ENCODE results near the gene CDC42BPA. TPM values are rescaled to one million over a fixed set of nuclear protein-coding genes. Genes with fewer than 3 reads are reported as not detected.
"Not testable (repeated sequence)": the region's sequence is repeated elsewhere in the genome, so short reads cannot be mapped to it uniquely, and the experiment has no call there.

The CDC42BPA gene
- total RNA-seq, 1 experiment from 2014 or later, result 32.0 TPM

DNA sequence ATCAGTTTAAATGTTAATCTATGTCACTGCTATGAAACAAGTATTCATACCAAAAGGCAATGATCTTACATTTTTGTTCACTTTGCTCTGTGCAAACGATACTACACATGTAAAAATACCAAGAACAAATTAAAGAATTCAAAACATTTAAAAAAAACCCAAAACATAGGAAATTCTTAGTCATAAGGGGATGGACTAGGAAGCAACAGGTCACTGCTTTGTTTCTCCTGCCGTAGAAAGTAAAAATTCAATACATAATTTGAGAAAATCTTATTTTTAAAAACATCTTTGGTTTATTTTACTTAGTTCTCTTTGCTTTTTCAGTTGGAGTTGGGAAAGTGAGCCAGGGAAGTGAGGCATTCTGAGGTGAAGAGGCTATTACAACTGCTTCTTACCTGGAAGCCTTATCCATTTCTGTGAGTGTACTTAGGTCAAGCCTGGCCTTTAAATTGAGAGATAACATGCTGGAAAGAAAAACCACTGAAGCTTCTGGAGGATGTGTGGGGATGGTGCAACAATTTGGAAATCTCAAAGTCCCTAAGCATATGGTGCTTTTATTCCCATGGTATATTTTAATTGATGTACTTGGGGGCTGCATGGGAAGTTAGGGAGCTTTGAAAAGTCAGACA is 183.5 kb downstream of the CDC42BPA start:
- POLR2A ChIA-PET (ENCODE audit: unreplicated experiment), result no interaction called here
- Histone ChIP-seq H3K27ac (ENCODE audit: low read length) (no peak overlapping the region), H3K4me1 (ENCODE audit: insufficient read depth, low read length) (no peaks in the 10 kb centered on the region), H3K79me2 (ENCODE audit: low read length) (no peaks in the 10 kb centered on the region), H3K9me3 (ENCODE audit: low read length) (no peaks in the 10 kb centered on the region), H3K9me2 (replicated peaks; ENCODE audit: low read length) (no peaks in the 10 kb centered on the region), H3K27me3 (ENCODE audit: low read length) (no peaks in the 10 kb centered on the region), H3K9ac (ENCODE audit: low read length) (no peak overlapping the region), H3F3A (ENCODE audit: low read length, unreplicated experiment) (no peaks in the 10 kb centered on the region), H3K36me3 (ENCODE audit: low read depth, low read length) (peaks cover 3% of the 10 kb centered on the region; the same call in 1 of the 2 replicates), H2AFZ (ENCODE audit: low read length) (no peak overlapping the region), H4K20me1 (ENCODE audit: low read length) (no peaks in the 10 kb centered on the region), H3K4me3 (ENCODE audit: low read length) (no peak overlapping the region), H3K4me2 (ENCODE audit: low read length) (no peak overlapping the region)
- no TSS peak for BruUV-seq (replicated peaks)
- intact Hi-C loops (cut with micrococcal nuclease), result no loop called here
- TF ChIP-seq EZH2 (IDR thresholded peaks at IDR 0.05; ENCODE audit: low read length, unreplicated experiment), result no peak
- TF ChIP-seq EZH2phosphoT487 (IDR thresholded peaks at IDR 0.05; ENCODE audit: borderline replicate concordance, low read length), result no peak
- TF ChIP-seq, protein P1, sequence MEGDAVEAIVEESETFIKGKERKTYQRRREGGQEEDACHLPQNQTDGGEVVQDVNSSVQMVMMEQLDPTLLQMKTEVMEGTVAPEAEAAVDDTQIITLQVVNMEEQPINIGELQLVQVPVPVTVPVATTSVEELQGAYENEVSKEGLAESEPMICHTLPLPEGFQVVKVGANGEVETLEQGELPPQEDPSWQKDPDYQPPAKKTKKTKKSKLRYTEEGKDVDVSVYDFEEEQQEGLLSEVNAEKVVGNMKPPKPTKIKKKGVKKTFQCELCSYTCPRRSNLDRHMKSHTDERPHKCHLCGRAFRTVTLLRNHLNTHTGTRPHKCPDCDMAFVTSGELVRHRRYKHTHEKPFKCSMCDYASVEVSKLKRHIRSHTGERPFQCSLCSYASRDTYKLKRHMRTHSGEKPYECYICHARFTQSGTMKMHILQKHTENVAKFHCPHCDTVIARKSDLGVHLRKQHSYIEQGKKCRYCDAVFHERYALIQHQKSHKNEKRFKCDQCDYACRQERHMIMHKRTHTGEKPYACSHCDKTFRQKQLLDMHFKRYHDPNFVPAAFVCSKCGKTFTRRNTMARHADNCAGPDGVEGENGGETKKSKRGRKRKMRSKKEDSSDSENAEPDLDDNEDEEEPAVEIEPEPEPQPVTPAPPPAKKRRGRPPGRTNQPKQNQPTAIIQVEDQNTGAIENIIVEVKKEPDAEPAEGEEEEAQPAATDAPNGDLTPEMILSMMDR (conservative IDR thresholded peaks at IDR 0.05; ENCODE audit: low read depth, low read length), result no peak
- ATAC-seq, result no peak
- no peak for DNase-seq
- CTCF ChIA-PET, result interaction anchor here (0.5 to 0.7 kb wide), 2 partner anchors 27 to 287 kb away, joined by 3 to 5 read pairs; no protein-coding TSS in a partner anchor

DNA sequence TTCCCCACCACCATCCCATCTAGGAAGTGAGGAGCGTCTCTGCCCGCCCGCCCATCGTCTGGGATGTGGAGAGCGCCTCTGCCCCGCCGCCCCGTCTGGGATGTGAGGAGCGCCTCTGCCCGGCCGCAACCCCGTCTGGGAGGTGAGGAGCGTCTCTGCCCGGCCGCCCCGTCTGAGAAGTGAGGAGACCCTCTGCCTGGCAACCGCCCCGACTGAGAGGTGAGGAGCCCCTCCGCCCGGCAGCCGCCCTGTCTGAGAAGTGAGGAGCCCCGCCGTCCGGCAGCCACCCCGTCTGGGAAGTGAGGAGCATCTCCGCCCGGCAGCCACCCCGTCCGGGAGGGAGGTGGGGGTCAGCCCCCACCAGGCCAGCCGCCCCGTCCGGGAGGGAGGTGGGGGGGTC is 185.6 kb downstream of the CDC42BPA start:
- intact Hi-C loops (cut with micrococcal nuclease), result not testable (repeated sequence)

DNA sequence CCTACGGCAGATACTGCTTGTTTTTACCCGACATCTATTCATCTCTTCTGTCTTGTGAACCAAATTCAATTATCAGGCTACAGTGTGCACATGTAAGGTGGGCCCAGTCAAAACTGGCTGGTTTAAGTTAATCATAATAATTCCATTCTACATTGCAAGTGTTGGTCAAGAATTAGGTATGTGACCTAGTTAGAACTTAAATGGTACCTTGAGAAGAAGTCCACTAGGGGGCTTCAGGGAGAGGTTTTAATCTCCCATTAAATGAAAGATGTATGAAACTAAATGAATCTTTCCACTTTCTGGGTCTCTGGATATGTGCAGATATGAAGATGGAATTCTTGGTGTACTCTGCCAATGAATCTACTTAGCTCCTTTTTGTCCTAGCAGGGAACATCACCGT is 187.1 kb downstream of the CDC42BPA start:
- BruUV-seq (replicated peaks), result no TSS peak

More for the DNA sequence above, 185.6 kb downstream of the CDC42BPA start:
- H3K36me3 ChIP-seq (ENCODE audit: low read depth, low read length); H3K9ac ChIP-seq (ENCODE audit: low read length); CTCF ChIA-PET; H3F3A ChIP-seq (ENCODE audit: low read length, unreplicated experiment); H4K20me1 ChIP-seq (ENCODE audit: low read length); H3K9me3 ChIP-seq (ENCODE audit: low read length); H3K9me2 ChIP-seq (replicated peaks; ENCODE audit: low read length); ATAC-seq; H3K4me2 ChIP-seq (ENCODE audit: low read length); H3K27me3 ChIP-seq (ENCODE audit: low read length); H3K27ac ChIP-seq (ENCODE audit: low read length); H3K4me1 ChIP-seq (ENCODE audit: insufficient read depth, low read length); H3K79me2 ChIP-seq (ENCODE audit: low read length); DNase-seq; BruUV-seq (replicated peaks); H2AFZ ChIP-seq (ENCODE audit: low read length); H3K4me3 ChIP-seq (ENCODE audit: low read length): not testable (repeated sequence)
- POLR2A ChIA-PET (ENCODE audit: unreplicated experiment), result interaction anchor here (0.6 kb wide), 1 partner anchor 27 kb away, joined by 6 read pairs; no protein-coding TSS in a partner anchor

More for the DNA sequence above, 187.1 kb downstream of the CDC42BPA start:
- Histone ChIP-seq H3K4me3 (ENCODE audit: low read length) (no peak overlapping the region), H3K9me3 (ENCODE audit: low read length) (no peaks in the 10 kb centered on the region), H4K20me1 (ENCODE audit: low read length) (no peaks in the 10 kb centered on the region), H3K79me2 (ENCODE audit: low read length) (no peaks in the 10 kb centered on the region), H3K27me3 (ENCODE audit: low read length) (no peaks in the 10 kb centered on the region), H2AFZ (ENCODE audit: low read length) (no peak overlapping the region), H3K9me2 (replicated peaks; ENCODE audit: low read length) (no peaks in the 10 kb centered on the region), H3K36me3 (ENCODE audit: low read depth, low read length) (no peaks in the 10 kb centered on the region), H3F3A (ENCODE audit: low read length, unreplicated experiment) (no peaks in the 10 kb centered on the region), H3K4me2 (ENCODE audit: low read length) (no peak overlapping the region), H3K4me1 (ENCODE audit: insufficient read depth, low read length) (no peaks in the 10 kb centered on the region), H3K27ac (ENCODE audit: low read length) (no peak overlapping the region), H3K9ac (ENCODE audit: low read length) (no peak overlapping the region)
- POLR2A ChIA-PET (ENCODE audit: unreplicated experiment), result no interaction called here
- intact Hi-C loops (cut with micrococcal nuclease), result loop anchor here (1.0 to 2.0 kb wide), 4 partner anchors 104 to 306 kb away; partner anchors contain the start of gene CDC42BPA
- ATAC-seq (peak; percentile 84), DNase-seq (peak; percentile 83)
- no peak for TF ChIP-seq EZH2phosphoT487 (IDR thresholded peaks at IDR 0.05; ENCODE audit: borderline replicate concordance, low read length)
- TF ChIP-seq, protein P1 (conservative IDR thresholded peaks at IDR 0.05; ENCODE audit: low read depth, low read length), result peak; percentile 97
- TF ChIP-seq EZH2 (IDR thresholded peaks at IDR 0.05; ENCODE audit: low read length, unreplicated experiment), result no peak
- CTCF ChIA-PET, result interaction anchor here (0.9 kb wide), 1 partner anchor 17 kb away, joined by 6 read pairs; no protein-coding TSS in a partner anchor
